Urothelium cell line (cell line): ENCODE measurements around the gene C16orf78.

Source experiments
- DNase-seq: peaks from one replicate; pipeline ENCODE4 v3.0.0; 2011; ENCODE audit warnings: low spot score, mixed read lengths
- FAIRE-seq: peaks from 2 replicates; lab custom pipeline; 2011; peaks lifted over from hg19 to GRCh38; lab: Jason Lieb, UNC

The C16orf78 gene

DNA sequence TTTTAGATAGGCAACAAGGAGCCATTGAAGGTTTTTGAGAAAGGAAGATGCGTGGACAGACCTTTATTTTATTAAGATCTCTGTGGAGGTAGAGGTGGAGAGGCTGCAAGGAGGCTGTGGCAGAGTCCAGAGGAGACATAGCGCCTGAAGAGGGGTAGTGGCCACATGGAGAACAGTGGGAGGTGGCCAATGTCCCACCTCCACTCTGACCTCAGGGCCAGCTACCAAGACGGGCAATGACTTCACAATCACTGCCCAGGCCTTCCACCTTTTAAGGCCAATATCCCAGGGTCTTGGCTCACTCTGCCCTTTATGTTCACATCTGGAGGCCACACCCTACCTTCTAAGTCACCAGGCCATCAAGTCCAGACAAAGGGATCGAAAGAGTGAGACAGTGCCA is at the start of gene C16orf78:
Gene C16orf78, plus strand, starts transcription at position 301 of the 400 bp plus-strand sequence. CDS start 136 bp downstream, outside the sequence.
- DNase-seq (no peak), FAIRE-seq (no peak)

DNA sequence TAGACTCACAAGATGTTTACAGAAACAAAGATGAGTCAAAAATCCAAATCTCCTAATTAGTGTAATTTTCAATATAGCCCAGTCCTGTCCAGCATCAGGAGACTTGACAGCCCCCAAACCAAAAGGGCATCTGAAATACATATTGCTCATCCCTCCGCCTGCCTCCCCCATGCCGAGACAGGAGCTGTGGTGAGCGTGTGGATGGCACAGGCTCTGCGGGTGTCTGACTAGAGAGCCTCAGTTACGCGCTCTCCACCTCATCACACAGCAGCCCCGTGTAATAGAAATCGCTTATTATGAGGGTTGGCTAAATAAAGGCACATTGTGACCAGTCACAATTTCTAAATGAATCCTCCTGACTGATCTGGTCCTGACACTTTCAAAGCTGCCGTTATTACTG is 48.9 kb upstream of the C16orf78 start:
- DNase-seq = no peak
- no peak for FAIRE-seq

- no peak for FAIRE-seq
- no peak for DNase-seq
Measured at GRCh38 chr16:49327466-49327865, 46.1 kb upstream of the C16orf78 start.

GRCh38 chr16:49328325-49328724 is 45.3 kb upstream of the C16orf78 start:
- DNase-seq (no peak), FAIRE-seq (no peak)

DNA sequence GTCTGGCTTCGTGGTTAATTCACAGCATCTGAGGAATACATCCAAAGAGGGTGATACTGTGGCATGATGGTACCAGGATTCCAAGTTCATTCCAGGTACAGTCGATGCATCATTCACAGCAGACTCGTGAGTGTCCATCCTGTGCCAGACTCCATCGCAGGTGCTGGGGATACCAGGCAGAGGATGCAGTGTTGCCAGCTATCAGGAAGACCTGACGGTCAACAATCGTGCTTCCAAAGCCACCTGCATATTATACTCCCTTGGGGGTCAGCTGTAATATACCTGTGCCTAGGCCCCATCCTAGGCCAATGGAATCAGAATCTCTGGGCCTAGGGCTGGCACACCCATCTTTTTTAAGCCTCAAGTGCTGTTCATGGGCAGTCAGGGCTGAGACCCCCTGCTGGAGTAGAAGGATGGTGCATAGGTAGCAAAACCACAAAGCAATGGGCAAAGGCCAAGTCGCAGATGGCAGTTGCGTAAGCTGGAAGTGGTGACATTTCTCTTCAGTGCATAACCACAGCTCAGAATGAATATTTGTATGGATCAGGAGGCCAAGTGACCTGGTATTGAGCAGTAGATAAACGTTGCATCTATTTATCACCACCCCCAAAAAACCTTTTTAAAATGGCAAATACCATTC is 42.9 kb upstream of the C16orf78 start:
- DNase-seq (no peak), FAIRE-seq (peak; percentile 32)

GRCh38 chr16:49332589-49333258 is 40.9 kb upstream of the C16orf78 start:
- DNase-seq (no peak), FAIRE-seq (no peak)

- FAIRE-seq (no peak), DNase-seq (no peak)
Measured at GRCh38 chr16:49333259-49333597, 40.4 kb upstream of the C16orf78 start.

DNA sequence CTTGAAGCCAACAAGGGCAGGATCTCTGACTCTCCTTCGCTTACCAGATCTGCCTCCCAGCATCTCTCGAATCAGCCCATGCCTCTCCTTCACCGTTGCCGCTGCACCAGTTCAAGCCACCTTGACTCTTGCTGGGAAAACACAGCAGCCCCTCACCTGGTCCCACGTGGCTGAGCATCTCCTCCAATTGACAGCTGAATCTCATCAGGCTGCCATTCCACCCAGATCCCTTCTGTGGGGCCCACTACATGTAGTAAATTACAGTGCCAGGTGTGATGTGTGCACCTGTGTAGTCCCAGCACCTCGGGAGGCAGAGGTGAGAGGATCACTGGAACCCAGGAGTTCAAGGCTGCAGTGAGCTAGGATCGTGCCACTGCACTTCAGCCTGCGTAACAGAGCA is 37.8 kb upstream of the C16orf78 start:
- DNase-seq = no peak
- FAIRE-seq = no peak

- DNase-seq (no peak), FAIRE-seq (no peak)
Measured at GRCh38 chr16:49336581-49336980, 37.0 kb upstream of the C16orf78 start.

- FAIRE-seq = no peak
- DNase-seq = no peak
Measured at GRCh38 chr16:49337814-49338350, 35.7 kb upstream of the C16orf78 start.

DNA sequence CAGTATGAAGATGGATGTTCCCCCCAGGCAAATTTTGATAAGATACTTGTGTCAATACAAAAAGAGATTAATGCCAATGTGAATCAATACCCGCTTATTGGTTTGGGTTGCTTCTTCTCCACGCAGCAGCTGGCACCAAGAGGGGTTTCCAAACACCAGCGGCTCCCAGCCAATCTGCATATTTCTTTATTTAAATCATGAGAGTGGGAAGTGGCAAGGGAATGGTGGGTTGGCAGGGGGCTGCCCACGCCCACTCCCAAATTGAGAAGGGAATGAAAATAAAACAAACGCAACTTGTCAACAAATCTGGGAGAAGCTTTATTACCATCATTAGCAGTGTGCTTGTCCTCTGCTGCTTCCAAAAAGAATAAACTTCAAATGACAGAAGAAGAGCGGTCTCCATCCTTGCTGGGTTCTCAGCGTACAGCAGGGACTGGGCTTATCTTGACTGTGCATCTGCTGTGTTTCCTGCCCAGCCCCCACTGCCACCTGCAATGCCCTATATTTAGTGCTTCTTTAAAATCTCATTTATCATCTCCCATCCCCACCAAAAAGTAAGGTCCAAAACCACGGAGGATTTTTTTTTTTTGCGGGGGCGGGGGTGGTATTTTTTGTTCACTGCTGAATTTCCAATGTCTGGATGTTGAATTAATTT is 34.9 kb upstream of the C16orf78 start:
- no peak for DNase-seq
- no peak for FAIRE-seq

DNA sequence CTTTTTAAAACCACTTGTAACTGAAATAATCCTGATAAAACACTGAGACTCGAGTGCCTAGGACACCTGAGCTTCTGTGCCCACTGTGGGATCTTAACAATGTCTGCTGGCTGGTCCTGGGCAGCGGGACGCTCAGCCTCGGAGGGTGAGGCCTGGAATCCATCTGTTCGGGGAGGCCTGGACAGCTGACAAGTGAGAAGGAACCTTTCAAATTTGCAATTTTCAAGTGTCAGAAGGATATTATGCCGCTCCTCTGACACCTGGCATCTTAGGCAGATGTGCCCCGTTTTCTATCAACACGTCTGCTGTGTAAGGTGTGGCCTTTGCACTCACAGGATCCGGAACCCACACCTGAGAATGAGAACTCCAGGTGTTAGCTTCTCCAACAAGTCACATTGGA is 33.1 kb upstream of the C16orf78 start:
- FAIRE-seq (no peak), DNase-seq (no peak)

- no peak for DNase-seq
- no peak for FAIRE-seq
Measured at GRCh38 chr16:49341706-49342105, 31.9 kb upstream of the C16orf78 start.

- DNase-seq (no peak), FAIRE-seq (no peak)
Measured at GRCh38 chr16:49342336-49343265, 31.0 kb upstream of the C16orf78 start.

DNA sequence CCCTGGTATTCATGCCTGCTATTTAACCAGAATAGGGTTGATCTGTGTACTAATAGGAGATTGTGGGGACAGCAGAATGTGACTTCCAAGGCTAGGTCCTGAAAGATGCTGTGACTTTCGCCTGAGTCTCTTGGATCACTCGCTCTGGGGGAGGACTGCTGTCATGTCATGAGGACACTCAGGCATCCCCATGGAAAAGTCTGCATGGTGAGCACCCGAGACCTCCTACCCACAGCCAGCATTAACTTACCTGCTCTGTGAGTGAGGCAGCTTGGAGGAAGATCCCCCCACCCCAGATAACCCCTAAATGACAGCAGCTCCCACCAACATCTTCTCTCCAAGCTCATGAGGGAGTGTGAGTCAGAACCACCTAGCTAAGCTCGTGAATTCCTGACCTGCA is 30.3 kb upstream of the C16orf78 start:
- DNase-seq = no peak
- FAIRE-seq = no peak

DNA sequence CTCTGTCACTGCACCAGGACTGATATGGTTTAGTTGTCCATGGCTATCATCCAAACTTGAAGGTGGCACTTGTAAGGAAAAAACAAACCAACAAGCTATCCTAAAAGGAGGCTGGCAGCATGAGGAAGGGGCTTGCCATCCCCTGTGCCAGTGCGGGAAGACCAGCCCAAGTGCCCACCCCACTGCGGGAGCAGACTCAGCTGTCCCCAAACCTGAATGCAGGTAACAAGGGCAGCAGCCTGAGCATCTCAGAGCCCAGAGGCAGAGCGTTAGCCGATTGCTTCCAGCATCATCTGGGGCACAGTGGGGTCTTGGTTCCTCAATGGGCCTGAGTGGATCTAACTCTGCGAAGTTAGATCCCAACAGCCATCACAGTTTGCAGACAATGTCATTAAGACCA is 29.2 kb upstream of the C16orf78 start:
- DNase-seq = no peak
- no peak for FAIRE-seq

GRCh38 chr16:49345829-49346228 is 27.8 kb upstream of the C16orf78 start:
- FAIRE-seq (no peak), DNase-seq (peak; percentile 45)

DNA sequence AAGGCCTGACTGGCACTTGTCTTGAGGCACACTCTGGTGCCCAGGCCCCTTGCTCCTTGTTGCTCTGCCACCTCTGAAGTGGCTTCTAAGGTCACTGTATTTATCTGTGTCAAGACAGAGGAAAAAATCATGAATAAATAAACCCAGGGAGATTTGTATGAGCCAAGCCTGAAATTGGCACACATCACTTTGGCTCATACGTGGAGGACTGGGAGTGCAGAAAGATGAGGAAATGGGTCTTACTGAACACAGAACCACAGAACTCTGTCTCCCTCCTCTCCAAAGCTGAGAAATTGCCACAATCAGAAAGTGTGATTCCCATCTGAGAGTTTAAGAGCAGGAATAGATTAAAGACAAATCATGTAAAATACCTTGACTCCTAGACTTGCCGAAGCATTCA is 27.1 kb upstream of the C16orf78 start:
- FAIRE-seq (no peak), DNase-seq (no peak)

DNA sequence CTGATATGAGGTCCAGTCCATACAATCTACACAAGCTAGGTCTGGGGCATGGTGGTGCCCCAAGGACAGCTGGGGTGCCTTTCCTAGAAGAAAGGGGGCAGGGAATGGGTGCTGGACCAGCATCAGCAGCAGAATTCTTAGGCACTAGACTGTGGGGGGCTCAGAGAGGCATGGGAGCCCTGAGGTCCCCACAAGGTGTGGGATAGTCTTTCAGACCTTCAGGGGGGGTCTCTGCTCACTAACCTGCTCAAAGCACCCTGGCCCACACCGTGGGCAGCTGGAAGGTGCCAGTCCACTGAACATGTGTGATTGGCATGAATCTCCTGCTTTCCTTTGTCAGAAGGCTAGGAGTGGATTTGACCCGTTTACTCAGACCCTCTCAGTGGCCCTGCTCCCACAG is 26.1 kb upstream of the C16orf78 start:
- FAIRE-seq = no peak
- no peak for DNase-seq

- peak; percentile 28 for DNase-seq
- FAIRE-seq = no peak
Measured at GRCh38 chr16:49348408-49349176, 25.0 kb upstream of the C16orf78 start.
